Keratinocyte (primary cell): ENCODE results near the gene FAM170B.

Experiments
- CTCF ChIP-seq, 3 experiments: IDR thresholded peaks in 1 of 3; conservative IDR thresholded peaks in 1 of 3; optimal IDR thresholded peaks in 1 of 3; 2 replicates in 2 of 3; 3 replicates in 1 of 3; pipeline versions ENCODE3 to v1.5.1; 2011; ENCODE audit warnings: low read length in 3 of 3, mild to moderate bottlenecking in 3 of 3, moderate library complexity in 2 of 3, control low read depth in 1 of 3, inconsistent platforms in 1 of 3; ENCODE audit not compliant: insufficient read depth in 2 of 3; ENCODE audit errors: extremely low read depth in 1 of 3
- EZH2 ChIP-seq: IDR thresholded peaks from one replicate; pipeline ENCODE4 v1.6.1; 2012; ENCODE audit warnings: inconsistent platforms, mild to moderate bottlenecking, low read length, moderate library complexity

- no peak for TF ChIP-seq CTCF (optimal IDR thresholded peaks at IDR 0.05 in 1 of 3, IDR thresholded peaks at IDR 0.05 in 1 of 3, conservative IDR thresholded peaks at IDR 0.05 in 1 of 3; ENCODE audit: extremely low read depth in 1 of 3, insufficient read depth in 2 of 3, low read length in 3 of 3)
- no peak for TF ChIP-seq EZH2
These were observed 17.7 kb upstream of the FAM170B start for GRCh38 chr10:49151481-49151880.
